Stimulated activated naive CD8-positive, alpha-beta T cell treated with anti-CD3 and anti-CD28 coated beads, Interleukin-15, amount 100 ng/mL, for 72 hours (primary cell): Measurements from ENCODE around the gene ARHGAP32.

Experiments used
- ATAC-seq: fragments of 150-1000 bp; cut with Tn5 transposase; 2 replicates; pipeline ENCODE4 v1.10.0; 2021; ENCODE audit warnings: mild to moderate bottlenecking, moderate library complexity
- DNase-seq, 2 donors: peaks; one replicate each; pipeline ENCODE4 v3.0.0; 2021 to 2022
- H3K27ac Mint-ChIP-seq, 2 donors: one replicate each; pipeline ENCODE4 v1.8.0; 2022; ENCODE audit warnings: mild to moderate bottlenecking in 2 of 2, mixed read lengths in 2 of 2, moderate library complexity in 2 of 2
- H3K27me3 Mint-ChIP-seq: one replicate; pipeline ENCODE4 v1.8.0; 2022; ENCODE audit warnings: mixed read lengths
- H3K4me1 Mint-ChIP-seq: one replicate; pipeline ENCODE4 v1.8.0; 2022; ENCODE audit warnings: mild to moderate bottlenecking, mixed read lengths
- H3K4me3 Mint-ChIP-seq, 2 donors: one replicate each; pipeline ENCODE4 v1.8.0; 2022; ENCODE audit warnings: mild to moderate bottlenecking in 2 of 2, mixed read lengths in 2 of 2, moderate library complexity in 1 of 2
- H3K9me3 Mint-ChIP-seq, 2 donors: one replicate each; pipeline ENCODE4 v1.8.0; 2022; ENCODE audit warnings: mixed read lengths in 2 of 2

The ARHGAP32 gene

DNA sequence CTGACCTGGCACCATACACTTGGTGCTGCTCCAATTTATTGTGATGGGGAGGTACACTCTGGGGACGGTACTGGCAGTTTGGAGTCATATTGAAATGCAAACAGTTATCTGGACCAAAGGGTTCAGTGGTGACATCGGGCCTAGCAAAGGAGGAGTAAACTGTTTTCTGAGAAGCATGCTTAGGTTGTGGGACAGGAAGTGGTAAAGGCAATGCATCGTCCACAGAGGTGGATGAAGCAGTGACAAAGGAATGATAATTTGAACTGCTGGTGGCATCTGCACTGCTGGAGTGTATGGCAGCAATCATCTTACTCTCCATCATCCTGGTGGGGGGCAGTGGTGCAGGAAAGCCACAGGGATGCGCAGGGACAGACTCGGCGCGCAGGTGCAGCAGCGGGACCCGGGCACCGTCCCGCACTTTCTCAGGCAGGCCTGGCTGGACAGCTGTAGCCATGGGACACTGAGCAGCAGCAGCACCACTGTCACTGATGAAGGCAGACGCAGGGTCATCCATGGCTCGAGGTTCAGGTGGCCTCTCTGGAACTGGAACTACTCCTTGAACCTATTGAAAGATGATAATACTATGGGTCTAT lies 221.4 kb downstream of the ARHGAP32 start:
- H3K27ac Mint-ChIP-seq, result no peak overlapping the region
- H3K27me3 Mint-ChIP-seq, result no peaks in the 10 kb centered on the region

DNA sequence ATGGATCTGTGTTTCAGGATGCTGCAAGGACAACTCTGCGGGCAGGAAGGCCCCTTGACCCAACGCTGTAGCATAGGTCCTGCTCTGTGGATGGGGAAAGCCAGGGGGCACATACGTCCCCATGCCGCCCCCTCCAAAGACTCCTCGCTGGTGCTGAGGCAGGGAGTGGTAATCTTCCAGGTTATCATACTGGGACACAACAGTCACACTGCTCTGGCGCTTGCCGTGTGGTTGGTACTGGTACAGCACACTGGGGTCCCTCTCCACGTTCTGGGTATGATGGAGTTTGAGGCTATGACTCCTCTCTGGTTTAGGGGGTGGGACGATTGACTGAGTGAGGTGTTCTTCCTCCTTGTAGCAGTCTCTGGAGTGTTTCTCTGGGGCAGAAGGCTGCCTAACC lies 223.2 kb downstream of the ARHGAP32 start:
- no peak for DNase-seq
- H3K27ac Mint-ChIP-seq, result no peak overlapping the region
- no peak overlapping the region for H3K4me3 Mint-ChIP-seq
- no peaks in the 10 kb centered on the region for H3K27me3 Mint-ChIP-seq
- ATAC-seq, result peak; percentile 44
- H3K9me3 Mint-ChIP-seq, result no peaks in the 10 kb centered on the region
- peaks cover 31% of the 10 kb centered on the region for H3K4me1 Mint-ChIP-seq

More for the DNA sequence above, 221.4 kb downstream of the ARHGAP32 start:
- Mint-ChIP-seq H3K9me3 (no peaks in the 10 kb centered on the region), H3K4me3 (no peak overlapping the region), H3K4me1 (peaks cover 13% of the 10 kb centered on the region)
- no peak for DNase-seq
- ATAC-seq, result peak; percentile 56

DNA sequence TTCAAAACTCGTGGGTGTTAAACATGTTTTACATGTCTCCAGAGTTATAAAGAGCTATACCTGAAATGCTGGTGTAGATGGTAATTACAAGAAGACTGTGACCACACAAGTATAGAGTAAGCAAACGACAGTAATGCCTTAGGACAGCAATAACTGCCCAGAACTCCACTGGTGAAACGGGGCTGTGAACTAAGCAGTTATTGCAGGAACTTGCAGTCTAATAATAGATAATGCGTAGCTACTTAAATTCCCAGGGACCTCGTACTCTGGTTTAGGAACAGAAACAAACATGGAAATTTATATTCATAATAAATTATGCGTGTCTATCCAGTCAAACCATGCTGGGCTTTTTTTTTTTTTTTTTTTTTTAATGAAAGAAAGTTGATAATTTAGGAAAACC lies 224.5 kb downstream of the ARHGAP32 start:
- no peak overlapping the region for H3K4me3 Mint-ChIP-seq
- ATAC-seq (no peak), DNase-seq (no peak)
- peaks cover 41% of the 10 kb centered on the region for H3K4me1 Mint-ChIP-seq
- no peaks in the 10 kb centered on the region for H3K27me3 Mint-ChIP-seq
- H3K9me3 Mint-ChIP-seq, result no peaks in the 10 kb centered on the region
- H3K27ac Mint-ChIP-seq, result no peak overlapping the region

DNA sequence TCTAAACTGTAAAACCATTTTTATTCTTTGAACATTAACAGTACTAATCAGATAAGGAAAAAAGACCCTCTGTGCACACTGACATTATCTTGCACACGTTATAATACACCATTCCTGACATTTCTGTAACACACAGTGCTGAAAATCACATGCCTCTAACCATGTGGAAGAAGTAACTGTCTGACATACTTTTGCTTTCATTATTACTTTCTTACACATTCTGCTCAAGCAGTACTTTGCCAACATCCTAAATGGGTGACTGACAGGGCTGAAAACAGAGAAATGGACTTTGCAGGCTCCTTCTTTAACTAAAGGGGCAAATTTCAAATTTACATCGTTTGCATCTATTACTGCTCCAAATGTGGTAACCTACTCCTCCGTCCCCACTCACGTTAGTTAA lies 226.6 kb downstream of the ARHGAP32 start:
- Mint-ChIP-seq H3K9me3 (no peaks in the 10 kb centered on the region), H3K4me3 (peak overlapping the region in 1 of 2 donors; percentile 39), H3K4me1 (peaks cover 36% of the 10 kb centered on the region), H3K27me3 (no peaks in the 10 kb centered on the region), H3K27ac (no peak overlapping the region)
- ATAC-seq (peak; percentile 79), DNase-seq (no peak)

DNA sequence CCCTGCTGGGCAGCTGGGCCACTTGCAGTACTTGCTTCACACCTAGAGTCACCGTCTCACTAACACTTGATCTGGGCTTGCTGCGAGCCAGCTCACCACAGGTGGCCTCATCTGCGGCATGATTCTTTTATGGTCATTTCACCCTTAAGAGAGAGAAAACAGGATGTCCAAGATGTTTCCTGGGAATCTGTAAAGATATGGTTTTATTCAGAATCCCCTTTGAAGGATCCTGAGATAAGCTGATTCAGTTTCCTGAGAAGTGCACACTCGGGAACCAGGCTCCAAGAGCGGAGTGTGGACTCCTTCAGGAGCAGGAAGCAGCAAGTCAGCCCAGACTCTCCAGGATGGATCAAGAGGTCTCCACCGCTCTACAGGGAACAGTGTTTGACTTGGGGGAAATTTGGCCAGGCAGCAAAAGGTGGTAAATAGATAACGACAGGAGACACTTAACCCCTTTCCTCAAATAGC lies 227.6 kb downstream of the ARHGAP32 start:
- no peaks in the 10 kb centered on the region for H3K27me3 Mint-ChIP-seq
- peak overlapping the region in 1 of 2 donors; percentile 55 for H3K27ac Mint-ChIP-seq
- ATAC-seq (no peak), DNase-seq (no peak)
- peak overlapping the region in 1 of 2 donors; percentile 43 for H3K4me3 Mint-ChIP-seq
- no peaks in the 10 kb centered on the region for H3K9me3 Mint-ChIP-seq
- peaks cover 30% of the 10 kb centered on the region for H3K4me1 Mint-ChIP-seq

DNA sequence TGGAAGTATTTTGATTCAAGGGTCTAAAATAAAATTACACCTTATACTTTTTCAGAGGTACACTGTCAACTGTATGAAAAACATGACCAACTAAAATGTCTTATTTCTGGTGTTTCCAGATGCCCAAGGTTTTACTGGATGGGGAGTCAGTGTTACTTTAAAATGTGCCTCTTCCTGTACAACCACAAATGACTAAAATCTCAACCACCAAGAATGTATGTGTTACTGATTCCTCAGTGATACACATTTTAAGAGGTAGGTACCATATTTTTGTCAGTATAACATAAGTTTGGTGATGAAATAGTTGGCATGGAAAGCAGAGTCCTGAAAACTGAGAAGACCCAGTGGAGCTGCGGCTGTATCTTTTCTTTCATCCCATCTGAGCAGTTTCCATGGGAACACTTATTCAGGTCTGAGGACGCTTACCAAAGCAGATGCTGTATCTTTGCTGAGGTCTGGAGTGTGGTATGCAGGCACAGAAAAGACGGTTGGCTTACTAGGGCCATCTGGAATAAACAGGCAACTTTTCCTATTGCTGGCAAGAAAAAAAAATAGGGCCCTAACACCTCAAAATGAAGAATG lies 228.3 kb downstream of the ARHGAP32 start:
- Mint-ChIP-seq H3K27me3 (no peaks in the 10 kb centered on the region), H3K4me1 (peaks cover 30% of the 10 kb centered on the region), H3K9me3 (no peaks in the 10 kb centered on the region), H3K27ac (peak overlapping the region in 1 of 2 donors; percentile 15), H3K4me3 (peak overlapping the region in 1 of 2 donors; percentile 43)
- ATAC-seq, result peak; percentile 84
- no peak for DNase-seq

DNA sequence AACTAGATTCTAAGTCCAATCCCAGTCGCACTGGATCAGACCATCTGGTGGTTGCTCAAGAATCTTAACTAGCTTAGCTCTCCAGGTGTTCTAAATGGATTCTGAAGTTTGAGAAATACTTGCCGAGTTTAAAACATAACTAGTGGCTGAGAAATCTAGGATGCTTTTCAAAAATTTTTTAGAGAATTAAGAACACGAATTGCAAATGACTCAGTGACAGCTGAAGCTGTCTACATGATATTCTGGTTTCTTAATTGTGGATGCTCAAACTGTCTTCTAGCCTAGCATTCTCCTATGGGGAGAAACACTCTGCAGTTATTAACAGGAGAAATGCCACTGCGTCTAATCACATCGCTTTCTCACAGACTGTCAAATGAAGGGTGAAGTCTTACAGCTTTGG lies 229.2 kb downstream of the ARHGAP32 start:
- Mint-ChIP-seq H3K27ac (no peak overlapping the region), H3K27me3 (no peaks in the 10 kb centered on the region), H3K9me3 (no peaks in the 10 kb centered on the region), H3K4me3 (no peak overlapping the region), H3K4me1 (peaks cover 30% of the 10 kb centered on the region)
- DNase-seq (no peak), ATAC-seq (no peak)

DNA sequence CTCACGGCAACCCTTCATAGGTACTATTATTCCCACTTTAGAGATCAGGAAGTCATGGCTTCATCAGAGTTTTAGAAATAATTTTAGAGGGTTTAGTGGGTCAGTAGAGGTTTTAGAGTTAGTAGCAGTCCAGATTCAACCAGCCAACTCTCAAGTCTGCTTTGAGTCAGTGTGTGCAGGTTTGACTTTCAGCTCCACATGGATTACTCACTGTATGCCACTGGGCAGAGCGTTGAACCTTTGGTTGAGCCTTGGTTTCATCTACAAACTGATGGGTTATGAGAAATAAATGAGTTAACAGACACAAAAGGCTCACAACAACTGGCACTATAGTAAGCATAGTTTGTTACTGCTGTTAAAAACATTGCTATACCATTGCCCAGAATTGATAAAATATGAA lies 230.5 kb downstream of the ARHGAP32 start:
- ATAC-seq, result no peak

DNA sequence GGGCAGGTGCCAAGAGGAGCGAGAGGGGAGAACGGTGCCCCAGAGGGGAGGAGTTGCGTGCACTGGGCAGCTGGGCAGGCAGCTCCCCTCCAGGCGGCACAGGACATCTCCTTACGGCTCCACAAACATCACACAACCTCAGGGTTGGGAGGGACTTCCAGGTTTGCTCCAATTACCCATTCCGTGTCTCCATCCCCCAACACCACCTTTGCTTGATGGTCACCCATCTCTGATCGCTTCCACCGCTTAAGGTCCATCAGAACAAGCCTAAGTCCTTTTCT lies 235.0 kb downstream of the ARHGAP32 start:
- DNase-seq (no peak), ATAC-seq (no peak)
- Mint-ChIP-seq H3K27ac (no peak overlapping the region), H3K9me3 (no peaks in the 10 kb centered on the region), H3K27me3 (peaks cover 27% of the 10 kb centered on the region), H3K4me3 (no peak overlapping the region), H3K4me1 (no peaks in the 10 kb centered on the region)

More for the DNA sequence above, 230.5 kb downstream of the ARHGAP32 start:
- H3K4me3 Mint-ChIP-seq, result no peak overlapping the region
- DNase-seq, result no peak
- no peak overlapping the region for H3K27ac Mint-ChIP-seq
- peaks cover 30% of the 10 kb centered on the region for H3K4me1 Mint-ChIP-seq
- peaks cover 8% of the 10 kb centered on the region for H3K27me3 Mint-ChIP-seq
- no peaks in the 10 kb centered on the region for H3K9me3 Mint-ChIP-seq

DNA sequence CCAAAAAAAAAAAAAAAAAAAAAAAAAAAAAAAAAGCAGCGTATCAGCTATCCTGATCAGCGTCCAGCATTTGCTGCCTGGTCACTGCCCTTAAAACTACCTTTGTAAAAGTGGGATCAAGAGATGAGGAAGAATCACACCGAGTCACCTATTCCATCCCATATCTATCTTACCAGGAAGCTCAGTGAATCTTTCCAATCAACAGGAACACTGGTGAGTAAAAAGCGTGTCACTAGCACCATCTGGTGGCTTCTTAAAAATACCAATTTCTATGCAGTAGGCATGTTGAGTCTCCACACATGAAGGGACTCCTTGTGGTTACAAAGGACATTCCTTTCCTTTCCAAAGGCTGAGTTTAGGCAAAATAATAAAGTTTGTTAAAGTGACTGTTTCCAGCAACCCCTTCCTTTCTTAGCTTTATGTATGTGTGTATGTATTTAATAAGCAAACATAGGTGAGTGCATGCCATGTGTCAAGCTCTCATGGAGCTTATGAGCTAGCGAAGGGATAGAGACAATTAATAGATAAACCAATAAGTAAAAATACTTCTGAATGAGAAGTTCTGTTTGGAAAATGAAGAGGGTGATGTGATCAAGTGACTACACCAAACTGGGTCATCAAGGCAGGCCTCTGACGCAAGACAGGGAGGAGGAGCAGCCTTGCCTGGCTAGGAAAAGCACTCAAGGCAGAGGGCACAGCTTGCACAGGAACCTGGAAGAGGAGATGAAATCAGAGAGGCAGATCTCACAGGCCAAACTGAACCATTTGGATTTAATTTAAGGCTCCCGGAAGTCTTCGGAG lies 235.5 kb downstream of the ARHGAP32 start:
- Mint-ChIP-seq H3K27me3 (peaks cover 27% of the 10 kb centered on the region), H3K9me3 (no peaks in the 10 kb centered on the region), H3K4me1 (no peaks in the 10 kb centered on the region), H3K4me3 (no peak overlapping the region), H3K27ac (peak overlapping the region in 1 of 2 donors; percentile 6)
- ATAC-seq, result no peak
- DNase-seq, result peak in 1 of 2 donors; percentile 20

DNA sequence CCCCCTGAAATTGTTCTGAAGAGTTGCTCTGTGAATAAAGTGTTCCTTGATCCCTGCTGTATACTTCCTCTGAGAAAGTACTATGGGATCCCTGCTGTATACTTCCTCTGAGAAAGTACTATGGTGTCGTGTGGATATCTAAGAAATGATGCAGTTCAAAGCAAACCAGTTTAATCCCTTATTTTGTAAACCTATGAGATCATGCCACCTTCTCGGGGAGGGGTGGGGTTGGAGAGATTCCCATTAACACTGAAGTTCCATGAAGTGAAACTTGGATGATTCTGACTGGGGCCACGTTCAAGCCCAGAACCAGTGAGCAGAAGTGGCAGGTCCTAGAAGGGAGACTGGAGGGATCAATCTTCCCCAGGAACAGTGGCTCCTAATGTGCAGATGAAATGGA lies 236.5 kb downstream of the ARHGAP32 start:
- H3K4me3 Mint-ChIP-seq, result no peak overlapping the region

DNA sequence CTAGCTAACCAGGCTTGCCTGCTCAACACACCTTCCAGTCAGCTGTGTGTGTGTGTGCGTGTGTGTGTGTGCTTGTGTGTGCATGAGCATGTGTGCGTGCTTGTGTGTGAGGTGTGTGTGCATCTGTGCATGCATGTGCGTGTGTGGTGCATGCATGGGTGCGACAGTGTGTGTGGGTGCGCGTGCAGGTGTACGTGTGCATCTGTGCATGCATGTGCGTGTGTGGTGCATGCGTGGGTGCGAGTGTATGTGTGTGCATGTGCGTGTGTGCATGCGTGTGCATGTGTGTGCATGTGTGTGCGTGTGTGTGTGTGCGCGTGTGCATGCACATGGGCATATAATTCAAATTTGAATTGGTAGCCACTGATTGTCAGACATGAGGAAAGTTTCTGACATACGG lies 239.0 kb downstream of the ARHGAP32 start:
- no peak for ATAC-seq
- Mint-ChIP-seq H3K9me3 (no peaks in the 10 kb centered on the region), H3K27ac (no peak overlapping the region), H3K4me3 (no peak overlapping the region), H3K4me1 (no peaks in the 10 kb centered on the region), H3K27me3 (peaks cover 27% of the 10 kb centered on the region)
- DNase-seq, result no peak

More for the DNA sequence above, 236.5 kb downstream of the ARHGAP32 start:
- H3K27me3 Mint-ChIP-seq, result peaks cover 27% of the 10 kb centered on the region
- no peak for DNase-seq
- no peak for ATAC-seq
- no peaks in the 10 kb centered on the region for H3K4me1 Mint-ChIP-seq
- H3K27ac Mint-ChIP-seq, result no peak overlapping the region
- no peaks in the 10 kb centered on the region for H3K9me3 Mint-ChIP-seq

DNA sequence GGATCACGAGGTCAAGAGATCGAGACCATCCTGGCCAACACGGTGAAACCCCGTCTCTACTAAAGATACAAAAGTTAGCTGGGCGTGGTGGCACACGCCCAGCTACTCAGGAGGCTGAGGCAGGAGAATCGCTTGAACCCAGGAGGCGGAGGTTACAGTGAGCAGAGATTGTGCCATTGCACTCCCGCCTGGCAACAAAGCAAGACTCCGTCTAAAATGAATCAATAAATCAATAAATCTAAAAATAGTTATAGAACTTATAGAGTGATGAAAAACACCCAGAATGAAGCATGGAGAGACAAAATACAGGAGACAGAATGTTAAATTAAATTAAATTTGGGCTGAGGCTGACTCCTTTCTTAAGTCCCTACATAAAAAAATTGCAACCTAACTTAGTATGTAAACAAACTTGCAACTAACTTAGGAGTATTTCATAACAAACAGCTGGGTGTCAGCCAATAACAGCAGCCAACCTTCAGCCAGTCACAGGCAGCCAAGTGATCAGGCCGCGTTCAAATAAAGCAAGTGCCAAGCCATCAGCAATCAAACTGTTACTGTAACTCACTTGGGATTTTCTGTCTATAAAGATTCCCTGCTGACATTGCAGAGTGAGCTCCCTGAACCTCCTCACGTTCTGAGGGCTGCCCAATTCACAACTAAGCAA lies 242.2 kb downstream of the ARHGAP32 start:
- Mint-ChIP-seq H3K4me3 (no peak overlapping the region), H3K4me1 (no peaks in the 10 kb centered on the region), H3K27me3 (peaks cover 26% of the 10 kb centered on the region), H3K27ac (peak overlapping the region in 1 of 2 donors; percentile 65), H3K9me3 (no peaks in the 10 kb centered on the region)
- ATAC-seq (no peak), DNase-seq (no peak)

DNA sequence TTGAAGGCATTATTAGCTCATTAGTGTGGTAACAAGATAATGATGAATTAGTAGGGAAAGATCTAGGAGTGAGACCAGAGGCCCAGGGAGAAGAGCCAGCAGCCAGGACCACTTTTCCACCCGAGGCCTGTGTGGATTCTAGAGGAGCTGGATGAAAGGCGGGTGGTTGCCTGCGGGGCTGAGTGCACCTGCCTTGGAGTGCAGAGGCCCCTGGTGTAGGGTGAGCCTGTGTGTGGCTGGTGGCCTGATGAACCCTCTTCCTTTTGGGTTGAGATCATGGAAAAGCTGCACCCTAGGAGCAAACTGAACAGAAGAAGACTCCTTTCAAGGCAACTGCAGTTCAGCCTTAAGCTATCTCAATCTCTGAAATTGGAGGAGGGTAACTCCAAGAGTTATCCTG lies 243.5 kb downstream of the ARHGAP32 start:
- ATAC-seq, result no peak
- DNase-seq, result no peak
- Mint-ChIP-seq H3K9me3 (no peaks in the 10 kb centered on the region), H3K4me3 (no peak overlapping the region), H3K27me3 (peaks cover 28% of the 10 kb centered on the region), H3K27ac (no peak overlapping the region), H3K4me1 (no peaks in the 10 kb centered on the region)

DNA sequence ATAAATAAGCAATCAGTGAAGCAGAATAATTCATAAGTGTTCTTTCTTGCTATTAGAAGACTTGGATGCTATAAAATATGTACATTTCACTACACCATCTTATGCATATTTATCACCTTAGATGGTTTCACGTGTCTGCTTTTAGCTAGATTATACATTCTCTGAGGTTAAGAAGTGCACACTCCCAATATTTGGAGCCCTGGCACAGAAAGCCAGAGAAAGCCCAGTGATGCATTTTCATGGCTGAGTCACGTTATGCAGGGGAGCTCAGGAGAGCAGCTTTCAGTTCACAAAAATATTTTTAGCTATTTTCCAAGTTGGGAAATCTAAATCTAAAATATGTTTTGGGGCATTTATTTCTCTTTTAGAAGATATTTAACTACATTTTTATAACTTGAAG lies 244.4 kb downstream of the ARHGAP32 start:
- H3K4me1 Mint-ChIP-seq, result no peaks in the 10 kb centered on the region
- no peak for ATAC-seq
- H3K9me3 Mint-ChIP-seq, result no peaks in the 10 kb centered on the region
- H3K27me3 Mint-ChIP-seq, result peaks cover 20% of the 10 kb centered on the region
- no peak overlapping the region for H3K4me3 Mint-ChIP-seq
- H3K27ac Mint-ChIP-seq, result no peak overlapping the region
- no peak for DNase-seq

DNA sequence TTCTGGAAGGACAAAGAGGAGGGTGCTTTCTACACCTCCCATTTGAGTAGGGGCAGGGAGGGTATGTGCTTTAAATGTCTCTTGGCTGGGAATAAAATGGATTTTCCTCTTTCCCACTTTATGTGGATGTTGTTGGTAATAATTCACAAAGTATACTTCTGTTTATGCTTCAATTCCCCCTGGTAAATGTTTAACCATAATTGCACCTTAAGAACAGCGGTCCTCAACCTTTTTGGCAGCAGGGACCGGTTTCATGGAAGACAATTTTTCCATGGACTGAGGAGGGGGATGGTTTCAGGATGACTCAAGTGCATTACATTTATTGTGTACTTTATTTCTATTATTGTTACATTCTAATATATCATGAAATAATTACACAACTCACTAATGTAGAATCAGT lies 245.5 kb downstream of the ARHGAP32 start:
- H3K4me1 Mint-ChIP-seq, result no peaks in the 10 kb centered on the region
- H3K9me3 Mint-ChIP-seq, result no peaks in the 10 kb centered on the region
- no peak overlapping the region for H3K4me3 Mint-ChIP-seq
- ATAC-seq (no peak), DNase-seq (no peak)
- peaks cover 17% of the 10 kb centered on the region for H3K27me3 Mint-ChIP-seq
- H3K27ac Mint-ChIP-seq, result no peak overlapping the region
